ENCODE data around the gene RGS4.

Gene RGS4

GRCh38 chr1:163066686-163067085 is 2.5 kb upstream of the RGS4 start:
- Histone ChIP-seq H3K4me1 (ENCODE audit: insufficient read depth, insufficient read length) (no peaks in the 10 kb centered on the region), H3K9me3 (ENCODE audit: insufficient read depth, low read length) (no peaks in the 10 kb centered on the region), H3K4me3 (ENCODE audit: insufficient read length, low read depth) (no peak overlapping the region), H3K9ac (ENCODE audit: insufficient read length, low read depth) (no peak overlapping the region), H3K36me3 (ENCODE audit: insufficient read depth, insufficient read length, low read length) (no peaks in the 10 kb centered on the region), H3K27me3 (ENCODE audit: insufficient read depth, insufficient read length) (no peaks in the 10 kb centered on the region)
- no peak for DNase-seq (ENCODE audit: low read depth, low spot score)
- TF ChIP-seq SUZ12 (IDR thresholded peaks at IDR 0.05; ENCODE audit: extremely low read depth, insufficient read depth, insufficient read length) = no peak
- no peak for TF ChIP-seq YY1 (IDR thresholded peaks at IDR 0.05; ENCODE audit: insufficient read depth, insufficient read length)
- TF ChIP-seq ZNF274 (IDR thresholded peaks at IDR 0.05; ENCODE audit: low read depth, low read length) = no peak

- no peak overlapping the region for H3K9ac ChIP-seq (ENCODE audit: insufficient read length, low read depth)
- no peak for DNase-seq (ENCODE audit: low read depth, low spot score)
- no peak for TF ChIP-seq ZNF274 (IDR thresholded peaks at IDR 0.05; ENCODE audit: low read depth, low read length)
- TF ChIP-seq YY1 (IDR thresholded peaks at IDR 0.05; ENCODE audit: insufficient read depth, insufficient read length) = no peak
- TF ChIP-seq SUZ12 (IDR thresholded peaks at IDR 0.05; ENCODE audit: extremely low read depth, insufficient read depth, insufficient read length) = no peak
These were observed 445 bp upstream of the RGS4 start for GRCh38 chr1:163068716-163069115.

GRCh38 chr1:163069655-163070277 is 605 bp downstream of the RGS4 start:
- Histone ChIP-seq H3K9ac (ENCODE audit: insufficient read length, low read depth) (peak overlapping the region; percentile 15), H3K4me1 (ENCODE audit: insufficient read depth, insufficient read length) (no peaks in the 10 kb centered on the region), H3K27me3 (ENCODE audit: insufficient read depth, insufficient read length) (no peaks in the 10 kb centered on the region), H3K36me3 (ENCODE audit: insufficient read depth, insufficient read length, low read length) (no peaks in the 10 kb centered on the region), H3K4me3 (ENCODE audit: insufficient read length, low read depth) (no peak overlapping the region), H3K9me3 (ENCODE audit: insufficient read depth, low read length) (no peaks in the 10 kb centered on the region)
- no peak for DNase-seq (ENCODE audit: low read depth, low spot score)
- TF ChIP-seq SUZ12 (IDR thresholded peaks at IDR 0.05; ENCODE audit: extremely low read depth, insufficient read depth, insufficient read length) (no peak), YY1 (IDR thresholded peaks at IDR 0.05; ENCODE audit: insufficient read depth, insufficient read length) (no peak), ZNF274 (IDR thresholded peaks at IDR 0.05; ENCODE audit: low read depth, low read length) (no peak)

More at GRCh38 chr1:163068716-163069115, 445 bp upstream of the RGS4 start:
- H3K4me1 ChIP-seq (ENCODE audit: insufficient read depth, insufficient read length) = no peaks in the 10 kb centered on the region
- no peak overlapping the region for H3K4me3 ChIP-seq (ENCODE audit: insufficient read length, low read depth)
- no peaks in the 10 kb centered on the region for H3K36me3 ChIP-seq (ENCODE audit: insufficient read depth, insufficient read length, low read length)
- H3K9me3 ChIP-seq (ENCODE audit: insufficient read depth, low read length) = no peaks in the 10 kb centered on the region
- no peaks in the 10 kb centered on the region for H3K27me3 ChIP-seq (ENCODE audit: insufficient read depth, insufficient read length)

GRCh38 chr1:163071405-163072255 is 2.5 kb downstream of the RGS4 start:
- no peaks in the 10 kb centered on the region for H3K36me3 ChIP-seq (ENCODE audit: insufficient read depth, insufficient read length, low read length)
- no peak for TF ChIP-seq SUZ12 (IDR thresholded peaks at IDR 0.05; ENCODE audit: extremely low read depth, insufficient read depth, insufficient read length)
- no peak for TF ChIP-seq ZNF274 (IDR thresholded peaks at IDR 0.05; ENCODE audit: low read depth, low read length)
- TF ChIP-seq YY1 (IDR thresholded peaks at IDR 0.05; ENCODE audit: insufficient read depth, insufficient read length) = no peak
- no peaks in the 10 kb centered on the region for H3K4me1 ChIP-seq (ENCODE audit: insufficient read depth, insufficient read length)
- H3K4me3 ChIP-seq (ENCODE audit: insufficient read length, low read depth) = no peak overlapping the region
- H3K9ac ChIP-seq (ENCODE audit: insufficient read length, low read depth) = no peak overlapping the region
- peak; percentile 57 for DNase-seq (ENCODE audit: low read depth, low spot score)
- H3K27me3 ChIP-seq (ENCODE audit: insufficient read depth, insufficient read length) = no peaks in the 10 kb centered on the region
- no peaks in the 10 kb centered on the region for H3K9me3 ChIP-seq (ENCODE audit: insufficient read depth, low read length)

GRCh38 chr1:163072658-163073057 is 3.5 kb downstream of the RGS4 start:
- no peaks in the 10 kb centered on the region for H3K4me1 ChIP-seq (ENCODE audit: insufficient read depth, insufficient read length)
- H3K27me3 ChIP-seq (ENCODE audit: insufficient read depth, insufficient read length) = no peaks in the 10 kb centered on the region
- no peaks in the 10 kb centered on the region for H3K9me3 ChIP-seq (ENCODE audit: insufficient read depth, low read length)
- H3K9ac ChIP-seq (ENCODE audit: insufficient read length, low read depth) = no peak overlapping the region
- no peak overlapping the region for H3K4me3 ChIP-seq (ENCODE audit: insufficient read length, low read depth)
- no peak for DNase-seq (ENCODE audit: low read depth, low spot score)
- TF ChIP-seq SUZ12 (IDR thresholded peaks at IDR 0.05; ENCODE audit: extremely low read depth, insufficient read depth, insufficient read length) (no peak), ZNF274 (IDR thresholded peaks at IDR 0.05; ENCODE audit: low read depth, low read length) (no peak), YY1 (IDR thresholded peaks at IDR 0.05; ENCODE audit: insufficient read depth, insufficient read length) (no peak)
- no peaks in the 10 kb centered on the region for H3K36me3 ChIP-seq (ENCODE audit: insufficient read depth, insufficient read length, low read length)

- Histone ChIP-seq H3K4me3 (ENCODE audit: insufficient read length, low read depth) (no peak overlapping the region), H3K36me3 (ENCODE audit: insufficient read depth, insufficient read length, low read length) (no peaks in the 10 kb centered on the region), H3K9me3 (ENCODE audit: insufficient read depth, low read length) (no peaks in the 10 kb centered on the region), H3K9ac (ENCODE audit: insufficient read length, low read depth) (no peak overlapping the region), H3K27me3 (ENCODE audit: insufficient read depth, insufficient read length) (no peaks in the 10 kb centered on the region), H3K4me1 (ENCODE audit: insufficient read depth, insufficient read length) (no peaks in the 10 kb centered on the region)
- TF ChIP-seq SUZ12 (IDR thresholded peaks at IDR 0.05; ENCODE audit: extremely low read depth, insufficient read depth, insufficient read length) (no peak), YY1 (IDR thresholded peaks at IDR 0.05; ENCODE audit: insufficient read depth, insufficient read length) (no peak), ZNF274 (IDR thresholded peaks at IDR 0.05; ENCODE audit: low read depth, low read length) (no peak)
- no peak for DNase-seq (ENCODE audit: low read depth, low spot score)
These were observed 4.8 kb downstream of the RGS4 start for GRCh38 chr1:163074004-163074403.

GRCh38 chr1:163074716-163075284 is 5.6 kb downstream of the RGS4 start:
- DNase-seq (ENCODE audit: low read depth, low spot score) = no peak
- Histone ChIP-seq H3K4me3 (ENCODE audit: insufficient read length, low read depth) (no peak overlapping the region), H3K9ac (ENCODE audit: insufficient read length, low read depth) (no peak overlapping the region), H3K36me3 (ENCODE audit: insufficient read depth, insufficient read length, low read length) (no peaks in the 10 kb centered on the region), H3K4me1 (ENCODE audit: insufficient read depth, insufficient read length) (no peaks in the 10 kb centered on the region), H3K27me3 (ENCODE audit: insufficient read depth, insufficient read length) (no peaks in the 10 kb centered on the region), H3K9me3 (ENCODE audit: insufficient read depth, low read length) (no peaks in the 10 kb centered on the region)
- TF ChIP-seq YY1 (IDR thresholded peaks at IDR 0.05; ENCODE audit: insufficient read depth, insufficient read length) (no peak), SUZ12 (IDR thresholded peaks at IDR 0.05; ENCODE audit: extremely low read depth, insufficient read depth, insufficient read length) (no peak)
